BLaER1 (cell line): ENCODE data around the gene NPR2.
A peak's percentile ranks its signal among the peaks of the same experiment; 100 is the strongest.

Source experiments
- H3K27ac ChIP-seq: shearing (Covaris generic); formaldehyde crosslinking; 2 replicates; pipeline ENCODE4 v1.8.1; 2022
- H3K27me3 ChIP-seq: shearing (Covaris generic); formaldehyde crosslinking; 2 replicates; pipeline ENCODE4 v1.8.1; 2022
- H3K36me3 ChIP-seq: shearing (Covaris generic); formaldehyde crosslinking; 2 replicates; pipeline ENCODE4 v1.8.1; 2022
- H3K4me1 ChIP-seq: shearing (Covaris generic); formaldehyde crosslinking; 2 replicates; pipeline ENCODE4 v1.8.1; 2022
- H3K4me2 ChIP-seq: shearing (Covaris generic); formaldehyde crosslinking; 2 replicates; pipeline ENCODE4 v1.8.1; 2022
- H3K4me3 ChIP-seq: shearing (Covaris generic); formaldehyde crosslinking; 2 replicates; pipeline ENCODE4 v1.8.1; 2022
- H3K9ac ChIP-seq: shearing (Covaris generic); formaldehyde crosslinking; 2 replicates; pipeline ENCODE4 v1.8.1; 2022
- H3K9me3 ChIP-seq: shearing (Covaris generic); formaldehyde crosslinking; 2 replicates; pipeline ENCODE4 v1.8.1; 2022
- H4K20me1 ChIP-seq: shearing (Covaris generic); formaldehyde crosslinking; 2 replicates; pipeline ENCODE4 v1.8.1; 2022
- Cebpa-rat ChIP-seq: shearing (Covaris generic); IDR thresholded peaks from 2 replicates; pipeline ENCODE4 v1.8.1; 2022

The NPR2 gene

GRCh38 chr9:35810122-35810521 is 18.7 kb downstream of the NPR2 start:
- Histone ChIP-seq H3K27ac (no peak overlapping the region), H3K27me3 (peaks cover 3% of the 10 kb centered on the region; the same call in 1 of the 2 replicates), H4K20me1 (no peaks in the 10 kb centered on the region), H3K4me2 (no peak overlapping the region), H3K9ac (no peak overlapping the region), H3K36me3 (peaks cover 13% of the 10 kb centered on the region; the same call in 1 of the 2 replicates), H3K4me3 (no peak overlapping the region), H3K9me3 (no peaks in the 10 kb centered on the region), H3K4me1 (peaks cover 32% of the 10 kb centered on the region)
- no peak for TF ChIP-seq Cebpa-rat

GRCh38 chr9:35811381-35812024 is 20.1 kb downstream of the NPR2 start:
- Histone ChIP-seq H3K4me3 (peak overlapping the region; percentile 64), H3K27ac (0 out of 2 replicates have a peak overlapping the region, but pooled peaks have one; percentile 32), H3K9me3 (no peaks in the 10 kb centered on the region), H3K36me3 (peaks cover 5% of the 10 kb centered on the region; the same call in 1 of the 2 replicates), H3K4me1 (peaks cover 36% of the 10 kb centered on the region), H3K9ac (no peak overlapping the region; the same call in 1 of the 2 replicates), H3K4me2 (peak overlapping the region; percentile 92), H3K27me3 (no peaks in the 10 kb centered on the region), H4K20me1 (no peaks in the 10 kb centered on the region)
- TF ChIP-seq Cebpa-rat = no peak

GRCh38 chr9:35812025-35812602 is 20.7 kb downstream of the NPR2 start, which contains the start of gene SPAG8:
Gene SPAG8 (minus strand): TSS chr9:35812262. CDS start chr9:35812147, 115 bp downstream.
- no peaks in the 10 kb centered on the region for H4K20me1 ChIP-seq

GRCh38 chr9:35813434-35814105 is 22.2 kb downstream of the NPR2 start:
- Histone ChIP-seq H3K36me3 (peaks cover 2% of the 10 kb centered on the region; the same call in 1 of the 2 replicates), H3K9ac (no peak overlapping the region), H3K4me2 (peak overlapping the region; percentile 92), H3K27me3 (no peaks in the 10 kb centered on the region), H3K4me3 (peak overlapping the region; percentile 79; the same call in 1 of the 2 replicates), H3K27ac (no peak overlapping the region), H4K20me1 (no peaks in the 10 kb centered on the region), H3K4me1 (peaks cover 36% of the 10 kb centered on the region), H3K9me3 (no peaks in the 10 kb centered on the region)
- TF ChIP-seq Cebpa-rat = no peak

More at GRCh38 chr9:35812025-35812602, 20.7 kb downstream of the NPR2 start, which contains the start of gene SPAG8:
- Histone ChIP-seq H3K27ac (peak within 1 kb of the TSS; percentile 70), H3K9me3 (no peaks in the 10 kb centered on the region), H3K4me1 (peaks cover 36% of the 10 kb centered on the region), H3K4me3 (peak within 1 kb of the TSS; percentile 64), H3K4me2 (peak within 1 kb of the TSS; percentile 92), H3K36me3 (peaks cover 5% of the 10 kb centered on the region; the same call in 1 of the 2 replicates), H3K9ac (peak within 1 kb of the TSS; percentile 63), H3K27me3 (no peaks in the 10 kb centered on the region)
- no peak for TF ChIP-seq Cebpa-rat

GRCh38 chr9:35814106-35814840 is 22.9 kb downstream of the NPR2 start:
- no peaks in the 10 kb centered on the region for H3K27me3 ChIP-seq
- TF ChIP-seq Cebpa-rat = no peak
- peak overlapping the region; percentile 79 for H3K4me3 ChIP-seq
- H3K9ac ChIP-seq = peak overlapping the region; percentile 89
- H3K27ac ChIP-seq = peak overlapping the region; percentile 89
- peaks cover 36% of the 10 kb centered on the region for H3K4me1 ChIP-seq
- H3K9me3 ChIP-seq = no peaks in the 10 kb centered on the region
- H4K20me1 ChIP-seq = no peaks in the 10 kb centered on the region
- no peaks in the 10 kb centered on the region for H3K36me3 ChIP-seq
- peak overlapping the region; percentile 92 for H3K4me2 ChIP-seq

- Histone ChIP-seq H3K4me3 (peak within 1 kb of the TSS; percentile 79), H3K36me3 (no peaks in the 10 kb centered on the region), H3K9ac (peak within 1 kb of the TSS; percentile 89), H3K4me2 (peak within 1 kb of the TSS; percentile 92), H3K27ac (peak within 1 kb of the TSS; percentile 89), H3K9me3 (no peaks in the 10 kb centered on the region), H4K20me1 (no peaks in the 10 kb centered on the region), H3K4me1 (peaks cover 36% of the 10 kb centered on the region), H3K27me3 (no peaks in the 10 kb centered on the region)
- no peak for TF ChIP-seq Cebpa-rat
Measured at GRCh38 chr9:35814841-35815543, 23.6 kb downstream of the NPR2 start, which contains the start of gene HINT2. Gene HINT2 (minus strand): TSS chr9:35815042. CDS start chr9:35814979, 63 bp downstream.

GRCh38 chr9:35816708-35817107 is 25.3 kb downstream of the NPR2 start:
- Histone ChIP-seq H3K4me3 (no peak overlapping the region), H3K4me1 (peaks cover 28% of the 10 kb centered on the region), H3K27ac (no peak overlapping the region), H4K20me1 (no peaks in the 10 kb centered on the region), H3K27me3 (no peaks in the 10 kb centered on the region), H3K36me3 (no peaks in the 10 kb centered on the region), H3K4me2 (no peak overlapping the region), H3K9ac (no peak overlapping the region), H3K9me3 (no peaks in the 10 kb centered on the region)
- TF ChIP-seq Cebpa-rat = no peak

GRCh38 chr9:35818341-35818740 is 26.9 kb downstream of the NPR2 start:
- H3K4me2 ChIP-seq = no peak overlapping the region
- no peaks in the 10 kb centered on the region for H4K20me1 ChIP-seq
- TF ChIP-seq Cebpa-rat = no peak
- no peaks in the 10 kb centered on the region for H3K27me3 ChIP-seq
- H3K9ac ChIP-seq = no peak overlapping the region
- H3K4me3 ChIP-seq = no peak overlapping the region
- no peaks in the 10 kb centered on the region for H3K36me3 ChIP-seq
- peaks cover 15% of the 10 kb centered on the region for H3K4me1 ChIP-seq
- H3K9me3 ChIP-seq = no peaks in the 10 kb centered on the region
- H3K27ac ChIP-seq = no peak overlapping the region

- Histone ChIP-seq H3K4me3 (no peak overlapping the region), H3K27ac (no peak overlapping the region), H3K4me1 (0 out of 2 replicates have a peak, but pooled peaks cover 4% of the 10 kb centered on the region), H3K4me2 (no peak overlapping the region), H3K27me3 (no peaks in the 10 kb centered on the region), H3K36me3 (no peaks in the 10 kb centered on the region), H4K20me1 (no peaks in the 10 kb centered on the region), H3K9ac (no peak overlapping the region), H3K9me3 (no peaks in the 10 kb centered on the region)
- TF ChIP-seq Cebpa-rat = no peak
Measured at GRCh38 chr9:35820076-35820475, 28.7 kb downstream of the NPR2 start.
